ENCODE data around the gene B4GALT6. TPM values are rescaled to one million over a fixed set of nuclear protein-coding genes. Genes with fewer than 3 reads are reported as not detected.

The B4GALT6 gene
- total RNA-seq, 1 donor from 2014 or later: 13.9 TPM

DNA sequence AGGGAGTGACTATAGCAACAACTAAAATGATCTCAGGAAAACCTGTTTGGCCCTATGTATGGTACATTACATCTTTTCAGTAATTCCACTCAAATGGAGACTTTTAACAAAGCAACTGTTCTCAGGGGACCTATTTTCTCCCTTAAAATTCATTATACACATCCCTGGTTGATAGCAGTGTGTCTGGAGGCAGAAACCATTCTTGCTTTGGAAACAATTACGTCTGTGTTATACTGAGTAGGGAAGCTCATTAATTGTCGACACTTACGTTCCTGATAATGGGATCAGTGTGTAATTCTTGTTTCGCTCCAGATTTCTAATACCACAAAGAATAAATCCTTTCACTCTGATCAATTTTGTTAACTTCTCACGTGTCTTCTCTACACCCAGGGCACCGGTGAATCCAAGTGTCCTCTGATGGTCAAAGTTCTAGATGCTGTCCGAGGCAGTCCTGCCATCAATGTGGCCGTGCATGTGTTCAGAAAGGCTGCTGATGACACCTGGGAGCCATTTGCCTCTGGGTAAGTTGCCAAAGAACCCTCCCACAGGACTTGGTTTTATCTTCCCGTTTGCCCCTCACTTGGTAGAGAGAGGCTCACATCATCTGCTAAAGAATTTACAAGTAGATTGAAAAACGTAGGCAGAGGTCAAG, 91.7 kb downstream of the B4GALT6 start:
- H3K27me3 Mint-ChIP-seq (ENCODE audit: unreplicated experiment): no peaks in the 10 kb centered on the region
- peaks cover 15% of the 10 kb centered on the region for H3K4me1 Mint-ChIP-seq (ENCODE audit: unreplicated experiment)
- H3K27ac Mint-ChIP-seq (ENCODE audit: unreplicated experiment): no peak overlapping the region
- H3K4me3 Mint-ChIP-seq (ENCODE audit: unreplicated experiment): no peak overlapping the region
- H3K36me3 Mint-ChIP-seq (ENCODE audit: unreplicated experiment): no peaks in the 10 kb centered on the region
- TF ChIP-seq CTCF (IDR thresholded peaks at IDR 0.05): no peak
- H3K9me3 Mint-ChIP-seq (ENCODE audit: unreplicated experiment): peaks cover 14% of the 10 kb centered on the region
- DNase-seq (ENCODE audit: extremely low spot score, unreplicated experiment): no peak

GRCh38 chr18:31591628-31592027, 92.8 kb downstream of the B4GALT6 start, which contains the start of gene TTR:
Gene TTR (plus strand): TSS chr18:31591877. CDS start chr18:31591903, 26 bp downstream.
- no peaks in the 10 kb centered on the region for H3K27me3 Mint-ChIP-seq (ENCODE audit: unreplicated experiment)
- peaks cover 13% of the 10 kb centered on the region for H3K9me3 Mint-ChIP-seq (ENCODE audit: unreplicated experiment)
- TF ChIP-seq CTCF (IDR thresholded peaks at IDR 0.05): no peak
- no peak within 1 kb of the TSS for H3K4me3 Mint-ChIP-seq (ENCODE audit: unreplicated experiment)
- no peaks in the 10 kb centered on the region for H3K36me3 Mint-ChIP-seq (ENCODE audit: unreplicated experiment)
- DNase-seq (ENCODE audit: extremely low spot score, unreplicated experiment): no peak
- H3K4me1 Mint-ChIP-seq (ENCODE audit: unreplicated experiment): peaks cover 15% of the 10 kb centered on the region
- H3K27ac Mint-ChIP-seq (ENCODE audit: unreplicated experiment): no peak within 1 kb of the TSS

GRCh38 chr18:31591113-31591512, 93.3 kb downstream of the B4GALT6 start:
- peaks cover 15% of the 10 kb centered on the region for H3K4me1 Mint-ChIP-seq (ENCODE audit: unreplicated experiment)
- no peak for TF ChIP-seq CTCF (IDR thresholded peaks at IDR 0.05)
- no peak overlapping the region for H3K4me3 Mint-ChIP-seq (ENCODE audit: unreplicated experiment)
- peaks cover 11% of the 10 kb centered on the region for H3K9me3 Mint-ChIP-seq (ENCODE audit: unreplicated experiment)
- no peak overlapping the region for H3K27ac Mint-ChIP-seq (ENCODE audit: unreplicated experiment)
- DNase-seq (ENCODE audit: extremely low spot score, unreplicated experiment): no peak
- H3K27me3 Mint-ChIP-seq (ENCODE audit: unreplicated experiment): no peaks in the 10 kb centered on the region
- H3K36me3 Mint-ChIP-seq (ENCODE audit: unreplicated experiment): no peaks in the 10 kb centered on the region

- Mint-ChIP-seq H3K27me3 (ENCODE audit: unreplicated experiment) (no peaks in the 10 kb centered on the region), H3K4me3 (ENCODE audit: unreplicated experiment) (no peak overlapping the region), H3K27ac (ENCODE audit: unreplicated experiment) (no peak overlapping the region), H3K36me3 (ENCODE audit: unreplicated experiment) (no peaks in the 10 kb centered on the region), H3K4me1 (ENCODE audit: unreplicated experiment) (peaks cover 12% of the 10 kb centered on the region), H3K9me3 (ENCODE audit: unreplicated experiment) (peaks cover 11% of the 10 kb centered on the region)
- no peak for DNase-seq (ENCODE audit: extremely low spot score, unreplicated experiment)
- TF ChIP-seq CTCF (IDR thresholded peaks at IDR 0.05): no peak
These were observed 93.8 kb downstream of the B4GALT6 start for GRCh38 chr18:31590570-31590969.

- no peak for TF ChIP-seq CTCF (IDR thresholded peaks at IDR 0.05)
- H3K36me3 Mint-ChIP-seq (ENCODE audit: unreplicated experiment): no peaks in the 10 kb centered on the region
- no peaks in the 10 kb centered on the region for H3K9me3 Mint-ChIP-seq (ENCODE audit: unreplicated experiment)
- peaks cover 12% of the 10 kb centered on the region for H3K4me1 Mint-ChIP-seq (ENCODE audit: unreplicated experiment)
- H3K27ac Mint-ChIP-seq (ENCODE audit: unreplicated experiment): no peak overlapping the region
- H3K4me3 Mint-ChIP-seq (ENCODE audit: unreplicated experiment): no peak overlapping the region
- DNase-seq (ENCODE audit: extremely low spot score, unreplicated experiment): no peak
- H3K27me3 Mint-ChIP-seq (ENCODE audit: unreplicated experiment): no peaks in the 10 kb centered on the region
These were observed 96.9 kb downstream of the B4GALT6 start for GRCh38 chr18:31587529-31587928.

All from osteocyte (in vitro differentiated cells).